A673 (cell line): ENCODE measurements around the gene CCDC57. TPM values are rescaled to one million over a fixed set of nuclear protein-coding genes. Genes with fewer than 3 reads are reported as not detected.
A peak's percentile ranks its signal among the peaks of the same experiment; 100 is the strongest.

ENCODE experiments used
- BruUV-seq: library from RNA; stranded (reverse); fragments of 400-500 nt; replicated peaks from 2 replicates; lab custom pipeline; 2021; lab: Mats Ljungman, UMichigan
- CTCF ChIA-PET: fragments of 300-600 bp; sonication (Branson Sonifier 250); formaldehyde crosslinking; loops from one replicate; lab custom pipeline; 2022; ENCODE audit warnings: antibody characterized with exemption; lab: Charles Lee
- POLR2A ChIA-PET: fragments of 300-600 bp; sonication (Branson Sonifier 250); formaldehyde crosslinking; loops from one replicate; lab custom pipeline; 2022; ENCODE audit warnings: antibody characterized with exemption; ENCODE audit not compliant: low non-redundant PET; lab: Charles Lee
- DNase-seq: peaks from one replicate; pipeline ENCODE4 v3.0.0-alpha.2; 2015; ENCODE audit warnings: low spot score
- H3K27ac ChIP-seq: fragments of 200-600 bp; sonication (generic); 2 replicates; pipeline ENCODE4 v1.5.1; 2016; ENCODE audit warnings: mixed run types, low read depth, mild to moderate bottlenecking, mixed read lengths, antibody characterized with exemption, low read length; ENCODE audit not compliant: poor library complexity, severe bottlenecking
- H3K27me3 ChIP-seq: fragments of 200-600 bp; sonication (generic); replicated peaks from 2 replicates; pipeline ENCODE4 v1.6.1; 2017; ENCODE audit warnings: mixed run types, low read depth, mild to moderate bottlenecking, mixed read lengths, antibody characterized with exemption, low read length; ENCODE audit not compliant: insufficient read depth, poor library complexity
- H3K36me3 ChIP-seq: fragments of 200-600 bp; sonication (generic); 2 replicates; pipeline ENCODE4 v1.6.1; 2016; ENCODE audit warnings: mixed run types, mild to moderate bottlenecking, mixed read lengths, antibody characterized with exemption, low read length; ENCODE audit not compliant: insufficient read depth, poor library complexity, severe bottlenecking
- H3K4me1 ChIP-seq: fragments of 200-600 bp; sonication (generic); 2 replicates; pipeline ENCODE4 v1.6.1; 2017; ENCODE audit warnings: mixed run types, mild to moderate bottlenecking, mixed read lengths, antibody characterized with exemption, low read length; ENCODE audit not compliant: insufficient read depth, poor library complexity, severe bottlenecking
- H3K4me3 ChIP-seq: fragments of 200-600 bp; sonication (generic); 2 replicates; pipeline ENCODE4 v1.5.1; 2016; ENCODE audit warnings: low read depth, mixed run types, mild to moderate bottlenecking, mixed read lengths, low read length; ENCODE audit not compliant: poor library complexity, severe bottlenecking
- H3K9me3 ChIP-seq: fragments of 200-600 bp; sonication (generic); 2 replicates; pipeline ENCODE4 v1.6.1; 2016; ENCODE audit warnings: mixed run types, low read depth, mild to moderate bottlenecking, mixed read lengths, antibody characterized with exemption, low read length; ENCODE audit not compliant: poor library complexity, severe bottlenecking
- CTCF ChIP-seq: fragments of 300-800, 200-600 bp; sonication (generic); conservative IDR thresholded peaks from 2 replicates; pipeline ENCODE4 v1.5.1; 2017; ENCODE audit warnings: low read depth, mild to moderate bottlenecking, antibody characterized with exemption, low read length, moderate library complexity, mixed read lengths
- EZH2 ChIP-seq: fragments of 200-600 bp; sonication (generic); IDR thresholded peaks from 2 replicates; pipeline ENCODE4 v1.6.1; 2017; ENCODE audit warnings: borderline replicate concordance, low read depth, mild to moderate bottlenecking, mixed read lengths, antibody characterized with exemption, low read length; ENCODE audit not compliant: poor library complexity, severe bottlenecking
- intact Hi-C: fragments of 100-400 bp; cut with micrococcal nuclease; formaldehyde crosslinking; loops from one replicate; pipeline ENCODE4 v1.10.0; 2022; ENCODE audit not compliant: unreplicated experiment
- total RNA-seq: library from RNA; stranded (reverse); gene quantifications from 2 replicates; pipeline ENCODE4 v1.2.3, GENCODE V29; 2021

Gene CCDC57
- total RNA-seq, 1 experiment from 2014 or later, result 43.6 TPM

DNA sequence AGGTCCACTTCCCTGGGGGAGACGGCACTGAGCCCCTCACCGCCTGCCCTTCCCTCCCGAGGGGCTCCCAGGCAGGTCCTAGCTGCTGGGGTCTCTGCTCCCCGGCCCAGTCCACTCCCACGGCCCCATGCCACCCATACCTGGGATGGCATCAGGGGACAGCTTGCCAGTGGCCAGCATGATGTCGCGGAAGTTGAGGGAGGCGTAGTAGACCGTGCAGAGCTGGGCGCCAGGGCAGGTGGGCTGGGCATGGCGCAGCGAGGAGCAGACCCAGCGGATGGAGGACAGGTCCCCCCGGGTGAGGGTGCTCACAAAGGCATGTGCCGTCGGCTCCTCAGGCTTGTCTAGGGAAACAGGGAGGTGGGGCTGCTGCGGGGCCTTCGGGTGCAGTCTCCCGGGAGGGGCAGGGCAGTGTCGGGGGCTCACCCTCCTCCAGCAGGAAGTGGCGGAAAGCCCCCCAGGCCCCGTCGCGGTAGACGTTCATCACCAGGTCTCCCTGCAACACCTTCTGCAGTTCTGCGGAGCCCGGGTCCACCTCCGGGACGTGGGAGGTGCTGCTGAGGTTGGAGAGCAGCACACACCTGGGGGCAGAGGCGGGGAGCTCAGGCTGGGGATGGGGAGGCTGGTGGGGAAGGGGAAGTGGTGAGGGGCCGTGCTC lies 128.1 kb downstream of the CCDC57 start:
- Histone ChIP-seq H3K36me3 (peaks cover 99% of the 10 kb centered on the region), H3K27ac (no peak overlapping the region), H3K4me3 (no peak overlapping the region), H3K27me3 (no peaks in the 10 kb centered on the region), H3K9me3 (no peaks in the 10 kb centered on the region), H3K4me1 (no peaks in the 10 kb centered on the region)
- no peak for TF ChIP-seq EZH2
- no peak for TF ChIP-seq CTCF
- DNase-seq, result no peak
- CTCF ChIA-PET, result no interaction called here
- intact Hi-C loops, result no loop called here
- POLR2A ChIA-PET, result no interaction called here
- TSS peak; percentile 2 for BruUV-seq

GRCh38 chr17:82083533-82084359 lies 128.9 kb downstream of the CCDC57 start:
- intact Hi-C loops, result no loop called here
- BruUV-seq, result no TSS peak
- H3K27me3 ChIP-seq, result no peaks in the 10 kb centered on the region
- no peak overlapping the region for H3K27ac ChIP-seq
- no peaks in the 10 kb centered on the region for H3K9me3 ChIP-seq
- no peak for DNase-seq
- H3K36me3 ChIP-seq, result peaks cover 97% of the 10 kb centered on the region
- CTCF ChIA-PET, result no interaction called here
- no peak overlapping the region for H3K4me3 ChIP-seq
- TF ChIP-seq CTCF, result no peak
- no peak for TF ChIP-seq EZH2
- POLR2A ChIA-PET, result no interaction called here
- no peaks in the 10 kb centered on the region for H3K4me1 ChIP-seq

DNA sequence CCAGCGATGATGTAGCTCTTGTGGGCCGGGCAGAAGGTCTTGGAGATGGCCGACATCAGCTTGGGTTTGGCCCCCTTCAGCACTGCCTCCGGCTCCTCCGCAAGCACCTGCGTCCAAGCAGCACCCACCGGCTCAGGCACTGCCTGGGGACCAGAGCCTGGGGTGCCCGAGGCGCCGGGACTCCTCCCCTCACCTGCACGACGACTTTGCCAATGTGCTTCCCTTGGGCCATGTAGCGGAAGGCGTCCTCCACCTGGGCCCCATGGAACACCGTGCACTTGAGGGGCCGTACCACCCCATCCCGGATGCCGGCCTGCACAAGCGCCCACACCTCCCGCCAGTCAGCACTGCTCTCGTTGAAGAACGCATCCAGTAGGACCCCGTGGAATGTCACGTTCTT lies 129.6 kb downstream of the CCDC57 start:
- BruUV-seq, result TSS peak; percentile 43

More for the DNA sequence above, 129.6 kb downstream of the CCDC57 start:
- no peaks in the 10 kb centered on the region for H3K9me3 ChIP-seq
- DNase-seq, result no peak
- POLR2A ChIA-PET, result no interaction called here
- no peak overlapping the region for H3K27ac ChIP-seq
- no peaks in the 10 kb centered on the region for H3K27me3 ChIP-seq
- no peak overlapping the region for H3K4me3 ChIP-seq
- peaks cover 97% of the 10 kb centered on the region for H3K36me3 ChIP-seq
- CTCF ChIA-PET, result no interaction called here
- no peaks in the 10 kb centered on the region for H3K4me1 ChIP-seq
- intact Hi-C loops, result no loop called here
- TF ChIP-seq EZH2 (no peak), CTCF (no peak)
